Hematopoietic multipotent progenitor cell (in vitro differentiated cells): ENCODE results near the gene ZBTB44. TPM values are rescaled to one million over a fixed set of nuclear protein-coding genes. Genes with fewer than 3 reads are reported as not detected.

Experiments used
- DNase-seq, 3 donors: peaks; one replicate each; pipeline ENCODE4 v3.0.0-alpha.2; 2011 to 2015; ENCODE audit warnings: low read depth in 2 of 3, low spot score in 2 of 3
- small RNA-seq: library from RNA; depleted of rRNA; stranded (forward); fragments of <200 nt; gene quantifications from one replicate; pipeline ENCODE3, GENCODE V24; 2012
- total RNA-seq: library from RNA; depleted of rRNA; stranded (reverse); fragments of >200 nt; gene quantifications from one replicate; pipeline ENCODE4 v1.2.3, GENCODE V29; 2012

The ZBTB44 gene
- total RNA-seq, 1 donor, result 62.5 TPM

DNA sequence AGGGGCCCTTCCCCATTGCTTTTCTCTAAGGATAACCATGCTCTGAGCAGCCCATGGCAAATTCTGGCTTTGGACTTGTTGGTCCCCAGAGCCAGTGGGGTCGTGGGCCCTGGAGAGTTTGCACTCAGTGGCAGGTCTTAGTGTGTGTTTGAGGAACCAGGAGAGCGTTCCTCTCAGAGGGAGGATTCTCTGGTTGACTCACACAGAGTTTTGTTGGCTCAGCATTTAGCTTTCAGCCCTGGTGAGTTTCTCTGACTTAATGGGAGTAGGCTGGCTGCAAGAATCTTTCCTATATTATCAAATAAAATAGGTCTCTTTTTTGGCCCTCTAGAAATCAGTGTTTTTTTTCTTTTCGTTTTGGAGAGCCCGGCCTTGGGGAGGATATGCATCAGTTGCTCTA, 134.2 kb downstream of the ZBTB44 start:
- DNase-seq, result no peak

DNA sequence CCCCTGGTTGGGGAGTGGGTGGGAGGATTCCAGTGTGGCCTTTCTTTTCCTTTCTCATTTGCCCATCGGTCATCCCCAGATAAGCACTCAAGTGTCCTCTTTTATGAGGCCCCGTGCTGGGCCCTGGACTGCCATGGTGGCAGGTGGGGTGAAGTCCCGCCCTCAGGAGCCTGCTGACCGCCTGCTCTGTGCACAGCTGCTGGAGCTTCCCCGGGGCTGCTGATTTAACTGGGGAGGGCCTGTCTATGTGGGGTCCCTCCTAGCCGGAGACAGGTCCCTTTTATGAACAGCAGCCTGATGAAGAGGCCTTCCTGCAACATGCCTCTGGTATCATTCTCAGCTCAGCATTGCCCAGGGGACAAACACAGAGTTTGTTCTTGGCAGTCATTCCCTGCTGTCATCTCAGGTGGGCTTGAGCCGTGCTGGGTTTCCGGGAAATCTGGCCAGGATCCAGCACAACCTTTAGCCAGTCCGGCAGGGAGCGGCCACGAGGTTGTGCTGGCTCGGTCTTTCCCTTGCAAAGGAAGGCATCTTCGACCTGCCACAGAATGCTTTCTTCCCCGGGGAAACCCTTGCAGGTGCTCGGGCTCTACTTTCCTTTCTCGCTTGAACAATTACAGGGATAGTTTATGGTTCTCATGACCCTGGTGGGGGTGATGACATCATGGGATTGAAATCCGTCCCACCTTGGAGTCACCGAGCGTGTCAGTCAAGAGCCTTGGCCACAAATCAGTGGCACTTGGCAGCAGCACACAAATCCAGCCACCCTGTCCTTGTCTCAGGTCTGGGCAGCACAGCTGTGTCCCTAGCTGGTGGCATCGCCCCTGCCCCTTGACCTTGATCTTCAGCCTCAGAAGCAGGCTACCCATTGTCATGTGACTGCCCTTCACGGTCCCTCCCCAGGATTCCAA, 135.1 kb downstream of the ZBTB44 start:
- no peak for DNase-seq

DNA sequence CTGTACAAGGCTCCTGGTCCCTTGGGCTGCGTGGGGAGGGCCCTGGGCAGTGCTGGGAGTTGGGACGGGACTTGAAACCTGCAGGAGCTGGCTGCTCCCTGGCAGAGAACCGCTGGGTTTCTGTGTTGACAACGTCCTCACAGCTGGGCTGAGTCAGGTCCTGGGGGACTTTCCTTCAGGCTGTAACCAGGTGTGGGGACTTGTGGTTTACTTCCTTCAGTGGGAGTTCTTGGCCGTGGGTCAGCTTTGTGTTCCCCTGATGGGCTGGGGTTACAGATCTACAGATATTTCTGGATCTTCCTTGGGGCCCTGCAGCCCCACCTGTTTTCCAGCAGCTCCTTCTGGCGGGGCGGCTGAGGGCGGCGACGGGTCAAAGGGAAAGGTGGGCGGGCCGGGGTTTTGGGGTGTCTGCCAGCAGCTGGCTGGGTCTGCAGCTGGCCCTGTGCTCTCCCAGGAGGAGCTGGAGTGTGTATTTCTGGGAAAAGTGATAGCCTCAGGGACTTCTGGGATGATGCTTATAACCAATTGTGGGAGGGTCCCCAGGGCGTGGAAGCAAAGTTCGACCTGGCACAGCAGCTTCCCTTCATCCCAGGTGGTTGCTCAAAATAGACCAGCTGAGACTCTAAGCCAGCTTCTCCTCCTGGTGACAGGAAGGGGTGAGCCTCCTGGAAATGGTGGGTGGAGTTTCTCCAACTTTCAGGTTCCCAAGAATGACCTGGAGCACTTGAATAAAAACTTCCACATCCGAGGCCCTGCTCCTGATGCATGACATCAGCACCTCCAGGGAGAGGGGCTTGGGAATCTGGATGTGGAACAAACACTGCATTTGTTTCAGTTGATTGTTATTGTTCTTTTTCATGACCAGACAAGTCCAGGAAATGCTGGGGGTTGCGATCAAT, 136.0 kb downstream of the ZBTB44 start:
- no peak for DNase-seq

DNA sequence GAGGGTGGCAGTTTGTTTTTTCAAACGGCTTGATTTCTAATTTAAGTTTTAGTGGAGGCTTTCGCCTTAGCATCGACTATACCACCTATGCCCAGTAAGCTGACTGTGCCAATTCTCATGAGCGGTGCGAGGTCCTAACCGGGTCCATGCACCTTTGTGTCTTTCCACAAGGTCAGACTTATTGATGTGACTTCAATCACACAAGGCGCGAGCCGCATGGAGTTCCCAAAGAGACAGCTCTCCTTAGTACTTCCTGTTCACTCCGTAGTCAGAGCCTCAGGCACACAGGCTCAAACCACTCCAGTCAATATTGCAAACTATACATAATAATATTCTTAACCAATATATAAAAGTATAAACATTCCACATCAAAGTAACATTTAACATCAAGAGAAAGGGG, 136.9 kb downstream of the ZBTB44 start:
- DNase-seq, result no peak

Small RNA genes lying within 50 kb of the gene (small RNA-seq; reads per million reads assigned to genes)
- not detected for gene RN7SL778P

Other genes with a start within 250 kb of the ZBTB44 start
- gene APLP2, start 245.0 kb downstream of the ZBTB44 start, total RNA-seq, result 337 TPM
- gene ST14, start 155.1 kb downstream of the ZBTB44 start, total RNA-seq, result 2.2 TPM
- gene ADAMTS8, start 113.7 kb upstream of the ZBTB44 start, total RNA-seq, result not detected
- under 0.01 TPM for gene ADAMTS15, start 133.7 kb upstream of the ZBTB44 start, total RNA-seq